ENCODE data around the gene C10orf88. TPM values are rescaled to one million over a fixed set of nuclear protein-coding genes. Genes with fewer than 3 reads are reported as not detected.

Gene C10orf88
- total and polyA plus RNA-seq, 9 of the 15 experiments (the other 6 are each of a cell fraction or from before 2014, with no cell fraction given): 2.5 to 9.6 (median 7.5) TPM

GRCh38 chr10:122980209-122981065, 26.4 kb upstream of the C10orf88 start, which contains the start of gene PSTK (continued):
- TF ChIP-seq ZBTB11 (CRISPR knock-in tag; IDR thresholded peaks at IDR 0.05): no peak; a peak in 1 of 6 replicates
- no peak for TF ChIP-seq HDGF (IDR thresholded peaks at IDR 0.05)
- TF ChIP-seq, protein P1, sequence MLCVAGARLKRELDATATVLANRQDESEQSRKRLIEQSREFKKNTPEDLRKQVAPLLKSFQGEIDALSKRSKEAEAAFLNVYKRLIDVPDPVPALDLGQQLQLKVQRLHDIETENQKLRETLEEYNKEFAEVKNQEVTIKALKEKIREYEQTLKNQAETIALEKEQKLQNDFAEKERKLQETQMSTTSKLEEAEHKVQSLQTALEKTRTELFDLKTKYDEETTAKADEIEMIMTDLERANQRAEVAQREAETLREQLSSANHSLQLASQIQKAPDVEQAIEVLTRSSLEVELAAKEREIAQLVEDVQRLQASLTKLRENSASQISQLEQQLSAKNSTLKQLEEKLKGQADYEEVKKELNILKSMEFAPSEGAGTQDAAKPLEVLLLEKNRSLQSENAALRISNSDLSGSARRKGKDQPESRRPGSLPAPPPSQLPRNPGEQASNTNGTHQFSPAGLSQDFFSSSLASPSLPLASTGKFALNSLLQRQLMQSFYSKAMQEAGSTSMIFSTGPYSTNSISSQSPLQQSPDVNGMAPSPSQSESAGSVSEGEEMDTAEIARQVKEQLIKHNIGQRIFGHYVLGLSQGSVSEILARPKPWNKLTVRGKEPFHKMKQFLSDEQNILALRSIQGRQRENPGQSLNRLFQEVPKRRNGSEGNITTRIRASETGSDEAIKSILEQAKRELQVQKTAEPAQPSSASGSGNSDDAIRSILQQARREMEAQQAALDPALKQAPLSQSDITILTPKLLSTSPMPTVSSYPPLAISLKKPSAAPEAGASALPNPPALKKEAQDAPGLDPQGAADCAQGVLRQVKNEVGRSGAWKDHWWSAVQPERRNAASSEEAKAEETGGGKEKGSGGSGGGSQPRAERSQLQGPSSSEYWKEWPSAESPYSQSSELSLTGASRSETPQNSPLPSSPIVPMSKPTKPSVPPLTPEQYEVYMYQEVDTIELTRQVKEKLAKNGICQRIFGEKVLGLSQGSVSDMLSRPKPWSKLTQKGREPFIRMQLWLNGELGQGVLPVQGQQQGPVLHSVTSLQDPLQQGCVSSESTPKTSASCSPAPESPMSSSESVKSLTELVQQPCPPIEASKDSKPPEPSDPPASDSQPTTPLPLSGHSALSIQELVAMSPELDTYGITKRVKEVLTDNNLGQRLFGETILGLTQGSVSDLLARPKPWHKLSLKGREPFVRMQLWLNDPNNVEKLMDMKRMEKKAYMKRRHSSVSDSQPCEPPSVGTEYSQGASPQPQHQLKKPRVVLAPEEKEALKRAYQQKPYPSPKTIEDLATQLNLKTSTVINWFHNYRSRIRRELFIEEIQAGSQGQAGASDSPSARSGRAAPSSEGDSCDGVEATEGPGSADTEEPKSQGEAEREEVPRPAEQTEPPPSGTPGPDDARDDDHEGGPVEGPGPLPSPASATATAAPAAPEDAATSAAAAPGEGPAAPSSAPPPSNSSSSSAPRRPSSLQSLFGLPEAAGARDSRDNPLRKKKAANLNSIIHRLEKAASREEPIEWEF (CRISPR knock-in tag; IDR thresholded peaks at IDR 0.05): no peak
- no peak for TF ChIP-seq NFATC3 (IDR thresholded peaks at IDR 0.05)
- no peak for TF ChIP-seq ZBTB7A (IDR thresholded peaks at IDR 0.05; ENCODE audit: borderline replicate concordance, control insufficient read depth, low read depth, low read length)
- no peak for TF ChIP-seq ZNF75A (CRISPR knock-in tag; IDR thresholded peaks at IDR 0.05)
- TF ChIP-seq, protein P2, sequence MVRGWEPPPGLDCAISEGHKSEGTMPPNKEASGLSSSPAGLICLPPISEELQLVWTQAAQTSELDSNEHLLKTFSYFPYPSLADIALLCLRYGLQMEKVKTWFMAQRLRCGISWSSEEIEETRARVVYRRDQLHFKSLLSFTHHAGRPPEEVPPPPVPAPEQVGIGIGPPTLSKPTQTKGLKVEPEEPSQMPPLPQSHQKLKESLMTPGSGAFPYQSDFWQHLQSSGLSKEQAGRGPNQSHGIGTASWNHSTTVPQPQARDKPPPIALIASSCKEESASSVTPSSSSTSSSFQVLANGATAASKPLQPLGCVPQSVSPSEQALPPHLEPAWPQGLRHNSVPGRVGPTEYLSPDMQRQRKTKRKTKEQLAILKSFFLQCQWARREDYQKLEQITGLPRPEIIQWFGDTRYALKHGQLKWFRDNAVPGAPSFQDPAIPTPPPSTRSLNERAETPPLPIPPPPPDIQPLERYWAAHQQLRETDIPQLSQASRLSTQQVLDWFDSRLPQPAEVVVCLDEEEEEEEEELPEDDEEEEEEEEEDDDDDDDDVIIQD (CRISPR knock-in tag; IDR thresholded peaks at IDR 0.05): no peak
- TF ChIP-seq ZBTB33 (CRISPR knock-in tag; IDR thresholded peaks at IDR 0.05): peak; percentile 70
- peak; percentile 87 for TF ChIP-seq POLR2G (IDR thresholded peaks at IDR 0.05; ENCODE audit: low read depth, low read length)
- TF ChIP-seq KHSRP (IDR thresholded peaks at IDR 0.05): peak; percentile 86
- TF ChIP-seq, protein P3, sequence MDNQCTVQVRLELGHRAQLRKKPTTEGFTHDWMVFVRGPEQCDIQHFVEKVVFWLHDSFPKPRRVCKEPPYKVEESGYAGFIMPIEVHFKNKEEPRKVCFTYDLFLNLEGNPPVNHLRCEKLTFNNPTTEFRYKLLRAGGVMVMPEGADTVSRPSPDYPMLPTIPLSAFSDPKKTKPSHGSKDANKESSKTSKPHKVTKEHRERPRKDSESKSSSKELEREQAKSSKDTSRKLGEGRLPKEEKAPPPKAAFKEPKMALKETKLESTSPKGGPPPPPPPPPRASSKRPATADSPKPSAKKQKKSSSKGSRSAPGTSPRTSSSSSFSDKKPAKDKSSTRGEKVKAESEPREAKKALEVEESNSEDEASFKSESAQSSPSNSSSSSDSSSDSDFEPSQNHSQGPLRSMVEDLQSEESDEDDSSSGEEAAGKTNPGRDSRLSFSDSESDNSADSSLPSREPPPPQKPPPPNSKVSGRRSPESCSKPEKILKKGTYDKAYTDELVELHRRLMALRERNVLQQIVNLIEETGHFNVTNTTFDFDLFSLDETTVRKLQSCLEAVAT (IDR thresholded peaks at IDR 0.05): 0 out of 4 replicates have a peak, but pooled peaks of 1 of the 2 experiments have one; percentile 65
- no peak for TF ChIP-seq NFRKB (IDR thresholded peaks at IDR 0.05; ENCODE audit: low read depth)
